HG03558 (cell line): ENCODE data around the gene KIRREL2.
"Not testable (repeated sequence)": the region's sequence is repeated elsewhere in the genome, so short reads cannot be mapped to it uniquely, and the experiment has no call there.

Experiments used
- ATAC-seq: cut with Tn5 transposase; IDR thresholded peaks from one replicate; pipeline ENCODE4 v1.9.1; 2021; ENCODE audit warnings: moderate number of reproducible peaks; ENCODE audit not compliant: unreplicated experiment; ENCODE audit errors: extremely low read depth

KIRREL2 gene

GRCh38 chr19:35895911-35896642, 39.4 kb downstream of the KIRREL2 start:
- no peak for ATAC-seq

- no peak for ATAC-seq
Measured at GRCh38 chr19:35896643-35897040, 39.9 kb downstream of the KIRREL2 start.

- ATAC-seq: no peak
Measured at GRCh38 chr19:35897706-35898451, 41.2 kb downstream of the KIRREL2 start.

DNA sequence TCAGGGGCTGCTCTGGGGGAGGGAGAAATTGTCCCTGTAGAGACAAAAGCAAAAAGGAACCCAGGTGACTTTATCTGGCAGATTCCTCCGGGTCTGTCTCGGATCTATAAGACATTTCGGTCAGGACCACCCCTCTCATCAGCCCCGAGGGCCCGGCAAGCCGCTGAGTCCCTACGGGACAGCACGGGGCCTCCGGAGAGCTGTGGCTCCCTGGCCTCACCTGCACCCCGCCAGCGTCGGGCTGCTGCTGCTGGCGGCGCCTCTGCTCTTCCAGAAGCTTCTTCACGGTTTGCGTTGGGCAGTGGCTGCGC, 41.7 kb downstream of the KIRREL2 start:
- no peak for ATAC-seq

- ATAC-seq: no peak
Measured at GRCh38 chr19:35899547-35900214, 43.0 kb downstream of the KIRREL2 start.

DNA sequence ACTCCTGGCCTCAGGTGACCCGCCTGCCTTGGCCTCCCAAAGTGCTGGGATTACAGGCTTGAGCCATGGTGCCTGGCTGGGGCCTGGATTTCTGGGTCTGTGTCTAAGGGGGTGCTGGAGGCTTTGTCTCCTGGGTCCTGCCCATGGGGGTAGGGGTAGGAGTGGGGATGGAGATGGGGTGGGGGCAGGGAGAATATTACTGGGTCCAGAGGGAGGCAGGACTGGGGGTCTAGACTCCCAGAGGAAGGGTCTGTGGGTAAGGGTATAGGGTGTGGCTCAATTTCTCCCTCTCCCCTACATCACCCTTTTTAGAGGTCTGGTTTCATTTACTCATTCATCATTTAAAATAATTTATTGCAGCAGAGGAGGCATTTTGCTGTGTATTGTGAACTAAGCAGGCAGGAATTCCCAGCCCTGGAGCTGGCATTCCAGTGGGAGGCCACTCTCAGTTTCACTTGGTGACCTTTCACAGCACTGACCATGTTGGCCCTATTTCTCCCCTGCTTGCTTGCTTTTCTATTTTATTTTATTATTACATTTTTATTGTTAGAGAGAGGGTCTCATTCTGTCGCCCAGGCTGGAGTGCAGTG, 44.4 kb downstream of the KIRREL2 start:
- ATAC-seq: no peak

DNA sequence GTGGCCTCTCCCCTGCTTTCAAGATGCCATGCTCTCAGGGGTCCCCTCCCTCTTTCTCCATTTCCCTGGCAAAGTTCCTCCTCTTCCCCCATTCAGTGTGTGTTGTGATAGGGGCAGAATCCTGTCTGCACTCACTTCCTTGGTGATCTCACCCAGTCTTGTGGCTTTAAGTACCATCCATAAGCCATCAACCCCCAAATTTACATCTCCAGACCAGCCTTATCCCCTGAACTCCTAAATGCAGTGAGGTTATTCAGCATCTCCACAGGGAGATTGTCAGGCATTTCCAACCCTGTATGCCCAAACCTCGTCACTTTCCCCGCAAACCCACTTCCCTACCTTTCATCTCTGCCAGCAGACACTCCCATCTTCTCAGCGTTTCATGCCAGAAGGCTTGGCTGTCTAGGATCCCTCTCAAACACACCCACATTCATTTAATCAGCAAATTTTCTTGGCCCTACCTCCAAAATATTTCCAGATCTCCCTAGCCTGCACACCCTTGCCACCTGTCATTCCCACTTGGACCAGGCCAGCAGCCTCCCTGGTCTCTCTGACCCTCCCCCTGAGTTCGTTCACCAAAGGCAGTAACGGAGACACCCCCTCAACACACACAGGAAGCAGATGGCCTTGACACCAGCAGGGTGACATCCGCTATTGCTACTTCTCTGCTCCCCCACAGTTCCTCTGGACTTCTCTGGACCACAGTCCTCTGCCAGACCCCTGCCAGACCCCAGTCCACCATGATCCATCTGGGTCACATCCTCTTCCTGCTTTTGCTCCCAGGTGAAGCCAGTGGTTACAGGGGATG, 45.3 kb downstream of the KIRREL2 start, which contains the start of gene HCST:
Gene HCST, plus strand, starts transcription at position 676 of the 808 bp plus-strand sequence. Its CDS starts 65 bp downstream, at position 741.
- ATAC-seq: no peak

DNA sequence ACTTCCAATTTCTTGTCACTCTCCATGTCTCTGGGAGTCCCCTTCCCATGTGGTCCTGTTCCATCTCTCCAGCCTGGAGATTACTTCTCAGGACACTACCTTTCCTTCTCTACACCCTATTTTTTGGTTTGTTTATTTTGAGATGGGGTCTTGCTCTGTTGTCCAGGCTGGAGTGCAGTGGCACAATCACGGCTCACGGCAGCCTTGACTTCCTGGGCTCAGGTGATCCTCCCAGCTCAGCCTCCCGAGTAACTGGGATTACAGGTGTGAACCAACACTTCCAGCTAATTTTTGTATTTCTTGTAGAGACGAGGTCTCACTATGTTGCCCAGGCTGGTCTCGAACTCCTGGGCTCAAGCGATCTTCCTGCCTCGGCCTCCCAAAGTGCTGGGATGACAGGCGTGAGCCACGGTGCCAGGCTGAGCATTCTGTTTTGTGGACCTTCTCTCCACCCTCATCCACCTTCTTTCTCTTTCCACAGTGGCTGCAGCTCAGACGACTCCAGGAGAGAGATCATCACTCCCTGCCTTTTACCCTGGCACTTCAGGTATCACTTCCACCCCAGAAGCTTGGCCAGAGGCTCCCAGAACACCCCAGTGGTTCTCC, 46.3 kb downstream of the KIRREL2 start:
- no peak for ATAC-seq

DNA sequence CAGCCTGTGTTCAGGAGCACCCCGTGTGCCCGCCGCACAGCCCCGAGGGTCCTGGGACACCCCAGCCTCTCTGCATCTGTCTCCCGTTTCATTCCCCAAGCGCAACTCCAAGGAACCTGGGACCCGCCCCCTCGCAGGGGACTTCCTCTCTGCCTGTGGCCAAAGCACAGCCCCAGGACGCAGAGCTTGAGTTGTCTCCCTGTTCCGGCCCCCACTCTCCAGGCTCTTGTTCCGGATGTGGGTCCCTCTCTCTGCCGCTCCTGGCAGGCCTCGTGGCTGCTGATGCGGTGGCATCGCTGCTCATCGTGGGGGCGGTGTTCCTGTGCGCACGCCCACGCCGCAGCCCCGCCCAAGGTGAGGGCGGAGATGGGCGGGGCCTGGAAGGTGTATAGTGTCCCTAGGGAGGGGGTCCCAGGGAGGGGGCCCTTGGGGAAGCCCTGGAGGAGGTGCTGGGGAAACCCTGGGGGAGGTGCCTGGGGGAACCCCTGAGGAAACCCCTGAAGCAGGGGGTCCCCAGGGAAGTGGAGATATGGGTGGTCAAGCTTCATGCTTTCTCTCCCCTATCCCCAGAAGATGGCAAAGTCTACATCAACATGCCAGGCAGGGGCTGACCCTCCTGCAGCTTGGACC, 47.0 kb downstream of the KIRREL2 start:
- no peak for ATAC-seq

GRCh38 chr19:35904311-35905068, 47.8 kb downstream of the KIRREL2 start:
- no peak for ATAC-seq

GRCh38 chr19:35905178-35905727, 48.5 kb downstream of the KIRREL2 start:
- no peak for ATAC-seq

DNA sequence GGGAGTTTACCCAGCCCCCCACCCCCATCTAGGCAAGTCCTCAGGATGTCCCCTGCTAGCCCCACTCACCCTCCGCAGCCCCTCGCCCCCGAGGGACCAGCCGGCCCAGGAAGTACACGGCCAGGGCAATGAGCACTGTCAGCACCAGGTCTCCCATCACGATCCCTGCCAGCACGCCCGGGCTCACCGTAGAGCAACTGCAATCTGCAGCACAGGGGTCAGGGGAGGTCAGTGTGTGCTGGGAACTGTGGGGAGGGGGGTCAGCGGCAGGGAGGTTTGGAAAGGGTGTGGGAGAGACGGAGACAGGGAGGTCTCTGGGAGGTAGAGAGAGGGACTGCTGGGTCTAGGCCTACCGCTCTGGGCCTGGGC, 50.6 kb downstream of the KIRREL2 start:
- no peak for ATAC-seq

DNA sequence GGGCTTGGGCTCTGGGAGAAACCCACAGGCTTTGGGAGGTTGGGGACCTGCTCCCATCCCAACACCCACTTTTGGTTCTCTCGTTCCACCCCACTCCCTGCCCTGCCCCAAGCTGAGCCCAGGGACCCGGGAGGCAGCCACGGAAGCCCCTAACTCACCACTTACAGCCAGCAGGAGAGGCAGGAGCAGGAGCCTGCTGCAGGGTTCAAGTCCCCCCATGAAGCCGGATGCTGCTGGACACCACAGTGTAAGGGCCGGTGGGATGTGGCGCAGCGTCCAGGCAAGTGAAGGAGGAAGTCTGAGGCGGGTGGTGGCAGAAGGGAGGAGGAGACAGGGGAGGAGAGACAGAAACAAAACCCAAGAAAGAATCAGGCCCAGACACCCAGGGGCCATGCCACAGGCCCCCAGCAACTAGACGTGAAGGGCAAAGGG, 51.3 kb downstream of the KIRREL2 start, which contains the start of gene TYROBP:
Gene TYROBP, minus strand, starts transcription at position 286 of the 432 bp plus-strand sequence. Its CDS starts 67 bp downstream, at position 219.
- ATAC-seq: no peak

- no peak for ATAC-seq
Measured at GRCh38 chr19:35908973-35909683, 52.4 kb downstream of the KIRREL2 start.

GRCh38 chr19:35909684-35910035, 52.9 kb downstream of the KIRREL2 start:
- ATAC-seq: no peak

- ATAC-seq: not testable (repeated sequence)
Measured at GRCh38 chr19:35910355-35910754, 53.6 kb downstream of the KIRREL2 start.

DNA sequence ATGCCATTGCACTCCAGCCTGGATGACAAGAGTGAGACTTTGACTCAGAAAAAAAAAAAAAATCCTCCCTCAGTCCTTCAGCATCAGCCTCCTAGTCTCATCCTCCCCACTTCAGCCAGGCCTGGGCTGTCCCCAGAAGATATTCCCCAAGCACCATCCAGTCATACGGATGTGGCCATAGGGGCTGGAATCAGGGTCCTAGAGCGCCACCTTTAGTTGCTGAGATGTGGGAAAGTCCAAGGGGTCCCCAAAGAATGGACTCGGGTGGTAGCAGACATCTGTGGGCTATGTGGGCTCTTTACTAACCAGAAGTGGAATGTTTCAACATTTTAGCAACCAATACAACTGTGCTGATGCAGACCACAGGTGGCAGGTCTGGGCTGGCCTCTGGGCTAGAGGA, 54.5 kb downstream of the KIRREL2 start:
- no peak for ATAC-seq

- ATAC-seq: no peak
Measured at GRCh38 chr19:35911790-35912189, 55.1 kb downstream of the KIRREL2 start.
